Mesenchymal stem cell (in vitro differentiated cells and primary cell): ENCODE results near the gene HHLA2.

Experiments used
- DNase-seq: peaks from one replicate; pipeline ENCODE4 v3.0.0-alpha.2; 2013
- H2AFZ ChIP-seq: one replicate; pipeline ENCODE4 v1.6.1; 2013; ENCODE audit warnings: low read depth, mild to moderate bottlenecking, control low read depth, inconsistent platforms, low read length, moderate library complexity
- H2AK5ac ChIP-seq: 2 replicates; pipeline ENCODE4 v1.6.1; 2013; ENCODE audit warnings: low read length, moderate library complexity, mild to moderate bottlenecking, inconsistent platforms; ENCODE audit not compliant: severe bottlenecking
- H2BK120ac ChIP-seq: one replicate; pipeline ENCODE4 v1.6.1; 2013; ENCODE audit warnings: low read depth, mild to moderate bottlenecking, inconsistent platforms, low read length, moderate library complexity
- H2BK12ac ChIP-seq, 2 experiments: one replicate each; pipeline ENCODE4 v1.6.1; 2013; ENCODE audit warnings: inconsistent platforms in 2 of 2, low read length in 2 of 2, mild to moderate bottlenecking in 2 of 2, moderate library complexity in 2 of 2, control low read depth in 1 of 2
- H2BK15ac ChIP-seq: one replicate; pipeline ENCODE4 v1.6.1; 2013; ENCODE audit warnings: mild to moderate bottlenecking, low read depth, inconsistent platforms; ENCODE audit not compliant: poor library complexity, severe bottlenecking
- H2BK5ac ChIP-seq: 2 replicates; pipeline ENCODE4 v1.6.1; 2013; ENCODE audit warnings: low read depth, mild to moderate bottlenecking, low read length, control low read depth, inconsistent platforms; ENCODE audit not compliant: poor library complexity, severe bottlenecking
- H3K14ac ChIP-seq, 2 experiments: one replicate each; pipeline ENCODE4 v1.6.1; 2013; ENCODE audit warnings: inconsistent platforms in 2 of 2, low read length in 2 of 2, control low read depth in 1 of 2, mild to moderate bottlenecking in 1 of 2, moderate library complexity in 1 of 2
- H3K18ac ChIP-seq, 2 experiments: one replicate each; pipeline ENCODE4 v1.6.1; 2013; ENCODE audit warnings: inconsistent platforms in 2 of 2, low read length in 2 of 2, control low read depth in 1 of 2, low read depth in 1 of 2, mild to moderate bottlenecking in 1 of 2
- H3K23ac ChIP-seq, 2 experiments: one replicate each; pipeline ENCODE4 v1.6.1; 2013; ENCODE audit warnings: inconsistent platforms in 2 of 2, low read length in 2 of 2, mild to moderate bottlenecking in 2 of 2, moderate library complexity in 2 of 2, control low read depth in 1 of 2
- H3K27ac ChIP-seq: 2 replicates; pipeline ENCODE4 v1.5.1; 2013; ENCODE audit warnings: mild to moderate bottlenecking, moderate library complexity, low read length, control low read depth, inconsistent platforms; ENCODE audit not compliant: poor library complexity, severe bottlenecking
- H3K27me3 ChIP-seq, 2 experiments: 2 replicates each; pipeline versions ENCODE4 v1.6.1 to v1.7.0; 2013; ENCODE audit warnings: low read length in 2 of 2, mild to moderate bottlenecking in 2 of 2, moderate library complexity in 2 of 2, control low read depth in 1 of 2, inconsistent platforms in 1 of 2; ENCODE audit not compliant: control insufficient read depth in 1 of 2, insufficient read depth in 1 of 2
- H3K36me3 ChIP-seq, 2 experiments: 2 replicates each; pipeline versions ENCODE4 v1.6.1 to v1.7.0; 2013; ENCODE audit warnings: low read length in 2 of 2, control low read depth in 1 of 2, inconsistent platforms in 1 of 2, low read depth in 1 of 2, mild to moderate bottlenecking in 1 of 2; ENCODE audit not compliant: insufficient read depth in 2 of 2, control insufficient read depth in 1 of 2
- H3K4ac ChIP-seq, 2 experiments: one replicate each; pipeline ENCODE4 v1.6.1; 2013; ENCODE audit warnings: inconsistent platforms in 2 of 2, low read length in 2 of 2, mild to moderate bottlenecking in 2 of 2, moderate library complexity in 2 of 2, control low read depth in 1 of 2, low read depth in 1 of 2
- H3K4me1 ChIP-seq: 2 replicates; pipeline ENCODE4 v1.6.1; 2013; ENCODE audit warnings: low read depth, low read length, control low read depth; ENCODE audit not compliant: control insufficient read depth, insufficient read depth
- H3K4me2 ChIP-seq: 2 replicates; pipeline ENCODE4 v1.6.1; 2013; ENCODE audit warnings: low read length, mild to moderate bottlenecking, inconsistent platforms; ENCODE audit not compliant: poor library complexity, severe bottlenecking
- H3K4me3 ChIP-seq, 2 experiments: 2 replicates each; pipeline versions ENCODE4 v1.5.1 to v1.7.0; 2013; ENCODE audit warnings: low read length in 2 of 2, mild to moderate bottlenecking in 2 of 2, control low read depth in 1 of 2, low read depth in 1 of 2; ENCODE audit not compliant: insufficient read depth in 1 of 2
- H3K79me1 ChIP-seq: replicated peaks from 2 replicates; pipeline ENCODE4 v1.6.1; 2013; ENCODE audit warnings: mild to moderate bottlenecking, control low read depth, low read length, inconsistent platforms; ENCODE audit not compliant: poor library complexity, severe bottlenecking
- H3K9ac ChIP-seq: 2 replicates; pipeline ENCODE4 v1.7.0; 2013; ENCODE audit warnings: mild to moderate bottlenecking, low read length, moderate library complexity
- H3K9me3 ChIP-seq: 2 replicates; pipeline ENCODE4 v1.7.0; 2013; ENCODE audit warnings: mild to moderate bottlenecking, low read length; ENCODE audit not compliant: control insufficient read depth
- H4K8ac ChIP-seq: one replicate; pipeline ENCODE4 v1.6.1; 2013; ENCODE audit warnings: inconsistent platforms, mild to moderate bottlenecking, low read length, moderate library complexity
- H4K91ac ChIP-seq: one replicate; pipeline ENCODE4 v1.6.1; 2013; ENCODE audit warnings: mild to moderate bottlenecking, low read length, inconsistent platforms
- WGBS: methylation state at CpG from one replicate; pipeline ENCODE4 v1.1.7; 2013; ENCODE audit warnings: mixed read lengths; 5-methylcytosine and 5-hydroxymethylcytosine counted together

HHLA2 gene

DNA sequence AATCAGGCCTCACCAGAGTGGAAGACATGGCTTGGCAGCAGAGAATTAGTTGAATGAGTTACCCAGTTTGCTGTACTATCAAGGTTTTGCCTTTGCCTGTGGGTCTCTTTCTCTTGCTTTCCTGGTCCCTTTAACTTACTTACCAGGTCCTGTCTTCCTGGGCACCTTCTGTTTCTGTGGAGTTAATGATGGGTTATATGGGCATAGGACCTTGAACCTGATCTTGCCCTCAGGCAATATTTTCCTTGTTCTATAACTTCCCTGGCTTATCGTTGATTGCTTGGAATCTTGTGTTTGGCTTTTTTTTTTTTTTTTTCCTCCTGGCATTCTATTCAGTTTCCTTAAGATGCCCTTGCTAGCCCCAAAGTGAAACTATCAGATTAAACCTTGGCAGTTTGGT is 106.8 kb downstream of the HHLA2 start:
- no peaks in the 10 kb centered on the region for H3K79me1 ChIP-seq
- H2BK5ac ChIP-seq, result no peak overlapping the region
- no peak overlapping the region for H3K9ac ChIP-seq
- no peak overlapping the region for H3K4ac ChIP-seq
- DNase-seq, result no peak
- no peak overlapping the region for H2AK5ac ChIP-seq
- no peak overlapping the region for H4K8ac ChIP-seq
- H3K27ac ChIP-seq, result no peak overlapping the region
- H3K4me1 ChIP-seq, result no peaks in the 10 kb centered on the region
- no peaks in the 10 kb centered on the region for H3K36me3 ChIP-seq
- no peak overlapping the region for H3K18ac ChIP-seq
- no peak overlapping the region for H2BK15ac ChIP-seq
- no peak overlapping the region for H3K4me3 ChIP-seq
- H3K14ac ChIP-seq, result no peak overlapping the region
- H3K27me3 ChIP-seq, result no peaks in the 10 kb centered on the region
- no peak overlapping the region for H2AFZ ChIP-seq
- no peak overlapping the region for H4K91ac ChIP-seq
- H2BK120ac ChIP-seq, result no peak overlapping the region
- H3K4me2 ChIP-seq, result no peak overlapping the region
- no CpG with 5 or more reads among the region's 1 CpG for WGBS
- no peaks in the 10 kb centered on the region for H3K9me3 ChIP-seq
- H3K23ac ChIP-seq, result no peak overlapping the region
- no peak overlapping the region for H2BK12ac ChIP-seq

DNA sequence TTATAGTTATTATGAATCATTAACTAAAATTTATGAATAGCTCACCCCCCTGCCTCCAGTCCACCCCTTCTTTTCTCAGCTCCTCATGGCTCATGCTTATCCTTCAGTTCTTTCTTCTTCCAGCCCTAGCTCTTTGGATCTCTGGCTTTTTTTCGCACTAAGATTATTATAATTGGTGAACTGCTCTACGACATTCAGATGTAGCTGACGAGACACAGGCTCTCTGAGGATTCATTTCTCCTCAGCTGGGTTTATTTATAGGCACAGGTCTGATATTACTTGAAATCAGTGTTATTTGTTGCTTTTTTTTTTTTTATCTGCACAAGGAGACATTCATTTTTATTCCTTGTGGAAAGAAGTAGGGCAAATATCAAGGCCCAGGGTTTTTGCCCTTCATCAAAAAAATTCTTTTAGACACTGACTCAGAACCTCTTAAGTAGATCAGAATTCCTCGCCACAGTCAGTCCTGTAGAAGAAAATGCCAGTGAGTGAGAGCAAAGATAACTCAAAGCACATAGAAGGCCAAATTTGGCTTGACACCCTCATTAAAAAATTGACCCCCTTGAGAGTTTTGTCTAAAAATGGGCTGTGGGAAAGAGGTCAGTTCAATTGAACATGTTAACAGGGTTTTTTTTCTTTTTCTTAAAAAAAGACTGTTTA is 107.5 kb downstream of the HHLA2 start:
- no peak overlapping the region for H3K18ac ChIP-seq
- H3K4me2 ChIP-seq, result no peak overlapping the region
- H2BK12ac ChIP-seq, result no peak overlapping the region
- no peaks in the 10 kb centered on the region for H3K9me3 ChIP-seq
- H2BK120ac ChIP-seq, result no peak overlapping the region
- no peaks in the 10 kb centered on the region for H3K36me3 ChIP-seq
- H3K9ac ChIP-seq, result no peak overlapping the region
- H2AK5ac ChIP-seq, result no peak overlapping the region
- no peak overlapping the region for H3K4ac ChIP-seq
- H3K79me1 ChIP-seq, result no peaks in the 10 kb centered on the region
- no peak overlapping the region for H4K91ac ChIP-seq
- 97% methylated on average over 3 of the region's 4 CpGs for WGBS
- H2BK15ac ChIP-seq, result no peak overlapping the region
- H3K27me3 ChIP-seq, result no peaks in the 10 kb centered on the region
- H3K14ac ChIP-seq, result no peak overlapping the region
- H2BK5ac ChIP-seq, result no peak overlapping the region
- H2AFZ ChIP-seq, result no peak overlapping the region
- H3K4me3 ChIP-seq, result no peak overlapping the region
- DNase-seq, result peak; percentile 1
- no peaks in the 10 kb centered on the region for H3K4me1 ChIP-seq
- no peak overlapping the region for H4K8ac ChIP-seq
- H3K27ac ChIP-seq, result peak overlapping the region; percentile 16
- no peak overlapping the region for H3K23ac ChIP-seq

DNA sequence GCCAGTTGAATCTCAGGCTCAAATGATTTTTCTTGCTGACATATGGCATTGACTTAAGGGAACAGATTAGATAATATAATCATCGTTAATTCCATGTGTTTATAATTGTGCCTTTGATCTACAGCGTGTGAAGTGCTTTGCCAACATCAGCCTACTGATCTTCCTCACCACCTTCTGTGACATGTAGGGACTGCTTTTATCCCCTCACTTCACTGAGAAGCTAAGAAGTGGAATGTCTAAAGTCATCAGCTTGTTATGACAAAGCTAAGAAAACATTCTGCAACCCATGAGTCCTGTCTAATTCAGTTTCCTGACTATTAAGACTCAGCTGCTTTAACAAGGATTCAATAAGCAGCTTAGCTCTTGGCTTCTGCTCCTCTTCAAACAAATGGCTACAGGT is 108.0 kb downstream of the HHLA2 start:
- Histone ChIP-seq H4K91ac (no peak overlapping the region), H2BK15ac (no peak overlapping the region), H3K23ac (no peak overlapping the region), H3K36me3 (no peaks in the 10 kb centered on the region), H3K18ac (no peak overlapping the region), H2AK5ac (no peak overlapping the region), H3K4me2 (no peak overlapping the region), H4K8ac (no peak overlapping the region), H3K4ac (no peak overlapping the region), H3K27ac (no peak overlapping the region), H3K4me3 (no peak overlapping the region), H3K4me1 (no peaks in the 10 kb centered on the region), H2BK120ac (no peak overlapping the region), H3K27me3 (no peaks in the 10 kb centered on the region), H2AFZ (no peak overlapping the region), H3K79me1 (no peaks in the 10 kb centered on the region), H3K9ac (no peak overlapping the region), H3K9me3 (no peaks in the 10 kb centered on the region), H3K14ac (no peak overlapping the region), H2BK12ac (no peak overlapping the region), H2BK5ac (no peak overlapping the region)
- no CpG with 5 or more reads among the region's 2 CpGs for WGBS
- peak; percentile 1 for DNase-seq

DNA sequence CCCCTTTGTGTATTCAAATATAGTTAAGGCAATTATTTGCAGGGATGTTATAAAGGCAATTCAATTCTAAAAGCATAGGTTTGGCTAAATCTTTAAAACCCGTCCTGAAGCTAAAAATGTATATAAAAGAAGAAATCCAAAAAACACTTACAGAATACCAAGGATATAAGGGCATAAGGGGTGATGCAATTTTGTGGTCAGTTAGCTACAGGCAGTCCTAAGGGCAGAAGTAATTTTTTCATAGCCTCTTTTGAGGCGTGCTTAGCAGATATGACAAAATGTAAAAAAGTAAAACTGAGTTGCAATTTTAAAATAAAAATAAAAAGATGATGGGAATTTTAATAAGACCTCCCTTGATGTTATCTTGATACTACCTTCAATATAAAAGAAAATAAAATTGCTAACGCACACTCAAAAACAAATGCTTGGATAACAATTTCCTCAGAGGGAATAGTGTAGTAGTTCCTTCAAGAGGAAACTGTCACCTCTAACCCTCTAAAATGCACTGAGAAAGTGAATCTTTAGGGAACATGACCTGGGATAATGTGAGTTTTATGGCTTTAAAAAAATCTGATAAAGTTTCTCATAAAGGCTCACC is 109.8 kb downstream of the HHLA2 start:
- Histone ChIP-seq H4K91ac (no peak overlapping the region), H3K9me3 (no peaks in the 10 kb centered on the region), H3K23ac (no peak overlapping the region), H2AK5ac (no peak overlapping the region), H2BK120ac (no peak overlapping the region), H3K36me3 (no peaks in the 10 kb centered on the region), H3K27ac (no peak overlapping the region), H3K18ac (no peak overlapping the region), H3K4me3 (no peak overlapping the region), H2BK5ac (no peak overlapping the region), H3K9ac (peak overlapping the region; percentile 16), H3K79me1 (no peaks in the 10 kb centered on the region), H2BK15ac (no peak overlapping the region), H2BK12ac (no peak overlapping the region), H4K8ac (no peak overlapping the region), H3K14ac (no peak overlapping the region), H3K27me3 (no peaks in the 10 kb centered on the region), H3K4me2 (no peak overlapping the region), H3K4me1 (no peaks in the 10 kb centered on the region), H3K4ac (no peak overlapping the region), H2AFZ (no peak overlapping the region)
- WGBS, result no CpG with 5 or more reads among the region's 3 CpGs
- DNase-seq, result peak; percentile 12
